ENCODE measurements around the gene FRAT1. TPM values are rescaled to one million over a fixed set of nuclear protein-coding genes. Genes with fewer than 3 reads are reported as not detected.

Gene FRAT1
- total and polyA plus RNA-seq, 2 of the 4 experiments (the other 2 are of a cell fraction), result 0.54 to 0.89 TPM

DNA sequence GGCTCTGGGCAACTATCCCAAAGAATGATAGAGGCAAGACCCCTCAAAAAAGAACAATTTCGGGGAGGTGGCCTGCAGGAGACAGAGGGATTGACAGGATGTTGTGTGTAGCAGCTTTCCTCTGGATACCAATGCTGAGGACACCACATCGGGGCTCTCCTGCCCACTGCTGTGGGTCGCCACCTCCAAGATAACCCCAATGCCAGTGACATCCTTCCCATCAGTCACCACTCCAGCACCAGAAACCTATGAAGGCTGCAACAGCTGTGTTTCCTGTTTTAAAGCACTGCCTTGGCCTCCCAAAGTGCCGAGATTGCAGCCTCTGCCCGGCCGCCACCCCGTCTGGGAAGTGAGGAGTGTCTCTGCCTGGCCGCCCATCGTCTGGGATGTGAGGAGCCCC is 44.2 kb upstream of the FRAT1 start:
- no peak overlapping the region for H2BK5ac ChIP-seq (ENCODE audit: low read depth, low read length, poor library complexity, severe bottlenecking)
- intact Hi-C loops (cut with micrococcal nuclease) (no loop called here), in situ Hi-C loops (cut with MboI; ENCODE audit: low sequenced_read_pairs) (no loop called here), dilution Hi-C loops (cut with HindIII; ENCODE audit: low sequenced_read_pairs, unreplicated experiment) (no loop called here)
- no TSS peak for BruUV-seq (replicated peaks)
- H3K9me3 ChIP-seq (ENCODE audit: control insufficient read depth, insufficient read depth, low read length), result no peaks in the 10 kb centered on the region
- no peak overlapping the region for H3K4me3 ChIP-seq (ENCODE audit: insufficient read depth, low read depth, low read length)
- DNase-seq (no peak), ATAC-seq (ENCODE audit: low read depth) (no peak)
- ChIA-PET POLR2A (ENCODE audit: unreplicated experiment) (interaction anchor here (0.5 kb wide), 1 partner anchor 101 kb away, joined by 17 read pairs; no protein-coding TSS in a partner anchor), CTCF (interaction anchor here (0.6 kb wide), 1 partner anchor 189 kb away, joined by 4 read pairs; no protein-coding TSS in a partner anchor)
- H2BK20ac ChIP-seq (ENCODE audit: low read depth, low read length), result no peak overlapping the region
- no peak overlapping the region for H4K8ac ChIP-seq (ENCODE audit: low read depth in 2 of 2, low read length in 2 of 2)
- TF ChIP-seq MAZ (IDR thresholded peaks at IDR 0.05; ENCODE audit: borderline replicate concordance, low read depth, low read length) (no peak), CEBPB (IDR thresholded peaks at IDR 0.05; ENCODE audit: low read depth, low read length) (no peak), RAD21 (IDR thresholded peaks at IDR 0.05; ENCODE audit: low read length) (no peak), SMC3 (IDR thresholded peaks at IDR 0.05; ENCODE audit: low read depth, low read length) (no peak), CHD1 (IDR thresholded peaks at IDR 0.05; ENCODE audit: low read depth, low read length) (no peak)
- no CpG with 5 or more reads among the region's 9 CpGs for WGBS, 2 experiments (ENCODE audit: extremely low coverage in 2 of 2, insufficient read length in 1 of 2)
- H3K4me2 ChIP-seq (ENCODE audit: low read depth, low read length), result no peak overlapping the region
- H3K36me3 ChIP-seq (ENCODE audit: control insufficient read depth, insufficient read depth, low read length), result no peaks in the 10 kb centered on the region
- no peak overlapping the region for H2AK5ac ChIP-seq (ENCODE audit: low read depth, low read length)
- H3K4me1 ChIP-seq (ENCODE audit: control insufficient read depth, insufficient read depth, low read length), result peaks cover 9% of the 10 kb centered on the region; the same call in 1 of the 2 replicates
- H3K9ac ChIP-seq (ENCODE audit: low read depth, low read length), result no peak overlapping the region
- H4K91ac ChIP-seq (ENCODE audit: insufficient read depth, low read depth, low read length), result no peak overlapping the region
- no peak overlapping the region for H2AK9ac ChIP-seq (replicated peaks; ENCODE audit: low read depth, low read length, poor library complexity)
- H3K18ac ChIP-seq (ENCODE audit: low read depth, low read length), result no peak overlapping the region
- no peak overlapping the region for H2BK120ac ChIP-seq (ENCODE audit: low read depth, low read length)
- H3K79me1 ChIP-seq (ENCODE audit: low read depth in 1 of 2, low read length in 2 of 2), result peaks cover 11 to 27% of the 10 kb centered on the region in 2 experiments; a peak in 3 of 4 replicates
- H3K14ac ChIP-seq (replicated peaks; ENCODE audit: low read depth, low read length), result no peak overlapping the region
- no peak overlapping the region for H2AFZ ChIP-seq (replicated peaks; ENCODE audit: low read length, poor library complexity)
- no peak overlapping the region for H2BK15ac ChIP-seq (ENCODE audit: low read depth, low read length)
- H3K56ac ChIP-seq (ENCODE audit: extremely low read depth, insufficient read depth, low read length), result no peak overlapping the region
- no peaks in the 10 kb centered on the region for H3K27me3 ChIP-seq (ENCODE audit: control insufficient read depth, insufficient read depth, low read length)
- H4K20me1 ChIP-seq (ENCODE audit: insufficient read depth, low read length), result no peaks in the 10 kb centered on the region
- no peak overlapping the region for H3K23ac ChIP-seq (ENCODE audit: low read depth, low read length)
- no peak overlapping the region for H3K27ac ChIP-seq (ENCODE audit: insufficient read depth, low read length)
- no peak overlapping the region for H4K5ac ChIP-seq (ENCODE audit: low read depth, low read length)
- no peak overlapping the region for H3K4ac ChIP-seq (ENCODE audit: low read depth, low read length)
- H3K9me1 ChIP-seq (ENCODE audit: insufficient read depth, low read length), result peaks cover 4% of the 10 kb centered on the region; the same call in 1 of the 2 replicates

Data from IMR-90 (cell line).